Activated T-helper 9 cell treated with anti-CD3 and anti-CD28 coated beads, Interleukin-2, amount 50 U/mL, for 16 hours (primary cell): ENCODE data around the gene ARFGAP1.

Experiments used
- DNase-seq: peaks from one replicate; pipeline ENCODE4 v3.0.0-alpha.2; 2020; ENCODE audit warnings: low read depth

The ARFGAP1 gene

GRCh38 chr20:63309261-63310071 lies 36.9 kb downstream of the ARFGAP1 start:
- DNase-seq = no peak

- DNase-seq = no peak
Measured at GRCh38 chr20:63310265-63310991, 37.8 kb downstream of the ARFGAP1 start.

GRCh38 chr20:63311186-63311832 lies 38.7 kb downstream of the ARFGAP1 start:
- no peak for DNase-seq

- no peak for DNase-seq
Measured at GRCh38 chr20:63311833-63312243, 39.2 kb downstream of the ARFGAP1 start.

GRCh38 chr20:63312273-63312672 lies 39.7 kb downstream of the ARFGAP1 start:
- no peak for DNase-seq

- DNase-seq = no peak
Measured at GRCh38 chr20:63312690-63313348, 40.2 kb downstream of the ARFGAP1 start.

- DNase-seq = no peak
Measured at GRCh38 chr20:63313349-63314014, 40.9 kb downstream of the ARFGAP1 start.

- no peak for DNase-seq
Measured at GRCh38 chr20:63314015-63314471, 41.4 kb downstream of the ARFGAP1 start.

- DNase-seq = no peak
Measured at GRCh38 chr20:63314566-63315239, 42.1 kb downstream of the ARFGAP1 start.

GRCh38 chr20:63315240-63315689 lies 42.7 kb downstream of the ARFGAP1 start:
- no peak for DNase-seq

GRCh38 chr20:63315731-63316491 lies 43.3 kb downstream of the ARFGAP1 start:
- DNase-seq = no peak

- DNase-seq = no peak
Measured at GRCh38 chr20:63316502-63316921, 43.9 kb downstream of the ARFGAP1 start.

- no peak for DNase-seq
Measured at GRCh38 chr20:63317061-63317460, 44.4 kb downstream of the ARFGAP1 start.

GRCh38 chr20:63317601-63318291 lies 45.1 kb downstream of the ARFGAP1 start:
- no peak for DNase-seq

GRCh38 chr20:63318391-63319163 lies 46.0 kb downstream of the ARFGAP1 start:
- DNase-seq = no peak

GRCh38 chr20:63319164-63320040 lies 46.8 kb downstream of the ARFGAP1 start:
- DNase-seq = no peak

GRCh38 chr20:63320041-63320511 lies 47.5 kb downstream of the ARFGAP1 start:
- no peak for DNase-seq
